CD8-positive, alpha-beta memory T cell (primary cell): ENCODE measurements around the gene FHIT. TPM values are rescaled to one million over a fixed set of nuclear protein-coding genes. Genes with fewer than 3 reads are reported as not detected.

Source experiments
- CTCF ChIA-PET: fragments of 350-600 bp; sonication (Branson Sonifier 250); formaldehyde crosslinking; loops from one replicate; lab custom pipeline; 2021; ENCODE audit warnings: antibody characterized with exemption; lab: Charles Lee
- POLR2A ChIA-PET: fragments of 350-600 bp; sonication (Branson Sonifier 250); formaldehyde crosslinking; loops from one replicate; lab custom pipeline; 2021; ENCODE audit warnings: antibody characterized with exemption; lab: Charles Lee
- DNase-seq, 5 donors: peaks; one replicate each; pipeline versions ENCODE4 v3.0.0 to v3.0.0-alpha.2; 2020 to 2022; ENCODE audit warnings: mixed read lengths in 1 of 5
- H3K27ac ChIP-seq: one replicate; pipeline ENCODE4 v1.7.0; 2013; ENCODE audit warnings: low read depth, mild to moderate bottlenecking, low read length, moderate library complexity
- H3K27me3 ChIP-seq: 2 replicates; pipeline ENCODE4 v1.7.0; 2013; ENCODE audit warnings: low read length, mild to moderate bottlenecking; ENCODE audit not compliant: insufficient read depth, poor library complexity, severe bottlenecking
- H3K36me3 ChIP-seq: 2 replicates; pipeline ENCODE4 v1.7.0; 2013; ENCODE audit warnings: mild to moderate bottlenecking, low read length, moderate library complexity; ENCODE audit not compliant: insufficient read depth
- H3K4me1 ChIP-seq: 2 replicates; pipeline ENCODE4 v1.7.0; 2013; ENCODE audit warnings: mild to moderate bottlenecking, low read length, moderate library complexity; ENCODE audit not compliant: insufficient read depth
- H3K4me3 ChIP-seq: 2 replicates; pipeline ENCODE4 v1.7.0; 2013; ENCODE audit warnings: mild to moderate bottlenecking, low read length
- H3K9me3 ChIP-seq: 2 replicates; pipeline ENCODE4 v1.7.0; 2013; ENCODE audit warnings: mild to moderate bottlenecking, low read length
- H3K27ac Mint-ChIP-seq, 8 donors: one replicate each; pipeline ENCODE4 v1.8.0; 2020 to 2021; ENCODE audit warnings: mixed read lengths in 8 of 8, mild to moderate bottlenecking in 6 of 8, inconsistent platforms in 3 of 8, moderate library complexity in 3 of 8
- H3K27me3 Mint-ChIP-seq, 2 donors: one replicate each; pipeline ENCODE4 v1.8.0; 2020 to 2021; ENCODE audit warnings: mixed read lengths in 2 of 2, mild to moderate bottlenecking in 1 of 2, moderate library complexity in 1 of 2
- H3K36me3 Mint-ChIP-seq, 3 donors: one replicate each; pipeline ENCODE4 v1.8.0; 2020 to 2021; ENCODE audit warnings: mixed read lengths in 3 of 3, inconsistent platforms in 1 of 3, mild to moderate bottlenecking in 1 of 3
- H3K4me1 Mint-ChIP-seq, 3 donors: one replicate each; pipeline ENCODE4 v1.8.0; 2020 to 2021; ENCODE audit warnings: mixed read lengths in 3 of 3, inconsistent platforms in 1 of 3, mild to moderate bottlenecking in 1 of 3
- H3K4me3 Mint-ChIP-seq, 7 donors: one replicate each; pipeline ENCODE4 v1.8.0; 2020 to 2021; ENCODE audit warnings: mixed read lengths in 7 of 7, mild to moderate bottlenecking in 6 of 7, moderate library complexity in 4 of 7, inconsistent platforms in 2 of 7
- H3K9me3 Mint-ChIP-seq, 5 donors: one replicate each; pipeline ENCODE4 v1.8.0; 2020 to 2022; ENCODE audit warnings: mixed read lengths in 5 of 5, mild to moderate bottlenecking in 3 of 5, moderate library complexity in 2 of 5, inconsistent platforms in 1 of 5
- polyA plus RNA-seq: library from polyadenylated mRNA; unstranded; fragments of 300-500 nt; fragmentation: Illumina TruSeq; gene quantifications from one replicate; pipeline ENCODE4 v1.2.3, GENCODE V29; 2021
- total RNA-seq, 2 experiments: library from RNA; stranded (reverse); gene quantifications; one replicate each; pipeline ENCODE4 v1.2.3, GENCODE V29; 2021

FHIT gene
- total and polyA plus RNA-seq, 3 experiments from 2014 or later: 4.1 to 7.4 (median 4.2) TPM

GRCh38 chr3:59882746-59883145 lies 1368.5 kb downstream of the FHIT start:
- DNase-seq: no peak
- H3K9me3 Mint-ChIP-seq: no peaks in the 10 kb centered on the region
- H3K27me3 ChIP-seq: no peaks in the 10 kb centered on the region
- peaks cover 0 to 4% (median 3%) of the 10 kb centered on the region in 3 donors for H3K36me3 Mint-ChIP-seq
- ChIA-PET CTCF (no interaction called here), POLR2A (no interaction called here)
- H3K27ac Mint-ChIP-seq: no peak overlapping the region
- H3K4me3 ChIP-seq: no peak overlapping the region
- H3K36me3 ChIP-seq: no peaks in the 10 kb centered on the region
- H3K4me1 ChIP-seq: peaks cover 63% of the 10 kb centered on the region
- H3K4me3 Mint-ChIP-seq: no peak overlapping the region
- H3K9me3 ChIP-seq: no peaks in the 10 kb centered on the region
- no peak overlapping the region for H3K27ac ChIP-seq
- H3K4me1 Mint-ChIP-seq: peaks cover 22 to 35% (median 23%) of the 10 kb centered on the region in 3 donors
- H3K27me3 Mint-ChIP-seq: no peaks in the 10 kb centered on the region

GRCh38 chr3:59880717-59881116 lies 1370.5 kb downstream of the FHIT start:
- ChIA-PET CTCF (no interaction called here), POLR2A (no interaction called here)
- H3K27ac ChIP-seq: no peak overlapping the region
- no peak for DNase-seq
- no peaks in the 10 kb centered on the region for H3K9me3 ChIP-seq
- Mint-ChIP-seq H3K27me3 (no peaks in the 10 kb centered on the region), H3K9me3 (no peaks in the 10 kb centered on the region), H3K4me1 (peaks cover 14 to 27% (median 15%) of the 10 kb centered on the region in 3 donors), H3K4me3 (no peak overlapping the region), H3K36me3 (peaks cover 0 to 1% (median 0%) of the 10 kb centered on the region in 3 donors), H3K27ac (no peak overlapping the region)
- no peaks in the 10 kb centered on the region for H3K27me3 ChIP-seq
- no peaks in the 10 kb centered on the region for H3K36me3 ChIP-seq
- H3K4me3 ChIP-seq: no peak overlapping the region
- peaks cover 51% of the 10 kb centered on the region for H3K4me1 ChIP-seq

GRCh38 chr3:59879031-59879581 lies 1372.1 kb downstream of the FHIT start:
- H3K4me3 ChIP-seq: no peak overlapping the region
- H3K4me1 Mint-ChIP-seq: peaks cover 0 to 13% (median 2%) of the 10 kb centered on the region in 3 donors
- H3K27ac ChIP-seq: no peak overlapping the region
- H3K4me3 Mint-ChIP-seq: no peak overlapping the region
- no peaks in the 10 kb centered on the region for H3K9me3 Mint-ChIP-seq
- peaks cover 35% of the 10 kb centered on the region for H3K4me1 ChIP-seq
- no peaks in the 10 kb centered on the region for H3K27me3 ChIP-seq
- peaks cover 0 to 2% (median 0%) of the 10 kb centered on the region in 3 donors for H3K36me3 Mint-ChIP-seq
- peak overlapping the region in 1 of 8 donors; percentile 8 for H3K27ac Mint-ChIP-seq
- no peaks in the 10 kb centered on the region for H3K9me3 ChIP-seq
- ChIA-PET CTCF (no interaction called here), POLR2A (no interaction called here)
- H3K27me3 Mint-ChIP-seq: peaks cover 0 to 3% of the 10 kb centered on the region in 2 donors
- DNase-seq: no peak
- H3K36me3 ChIP-seq: no peaks in the 10 kb centered on the region

- H3K4me1 Mint-ChIP-seq: peaks cover 2 to 22% (median 3%) of the 10 kb centered on the region in 3 donors
- POLR2A ChIA-PET: no interaction called here
- Histone ChIP-seq H3K36me3 (no peaks in the 10 kb centered on the region), H3K9me3 (no peaks in the 10 kb centered on the region), H3K27me3 (no peaks in the 10 kb centered on the region), H3K4me3 (no peak overlapping the region), H3K4me1 (peaks cover 35% of the 10 kb centered on the region), H3K27ac (no peak overlapping the region)
- H3K9me3 Mint-ChIP-seq: no peaks in the 10 kb centered on the region
- H3K27ac Mint-ChIP-seq: no peak overlapping the region
- H3K27me3 Mint-ChIP-seq: peaks cover 0 to 4% of the 10 kb centered on the region in 2 donors
- peaks cover 0 to 12% (median under 1%) of the 10 kb centered on the region in 3 donors for H3K36me3 Mint-ChIP-seq
- no peak overlapping the region for H3K4me3 Mint-ChIP-seq
- CTCF ChIA-PET: interaction anchor here (0.7 kb wide), 1 partner anchor 20 kb away, joined by 3 read pairs; no protein-coding TSS in a partner anchor
- no peak for DNase-seq
Measured at GRCh38 chr3:59878038-59878427, 1373.2 kb downstream of the FHIT start.

GRCh38 chr3:59877263-59878037 lies 1373.8 kb downstream of the FHIT start:
- CTCF ChIA-PET: interaction anchor here (0.7 kb wide), 1 partner anchor 20 kb away, joined by 3 read pairs; no protein-coding TSS in a partner anchor
- H3K27ac Mint-ChIP-seq: no peak overlapping the region
- POLR2A ChIA-PET: no interaction called here

DNA sequence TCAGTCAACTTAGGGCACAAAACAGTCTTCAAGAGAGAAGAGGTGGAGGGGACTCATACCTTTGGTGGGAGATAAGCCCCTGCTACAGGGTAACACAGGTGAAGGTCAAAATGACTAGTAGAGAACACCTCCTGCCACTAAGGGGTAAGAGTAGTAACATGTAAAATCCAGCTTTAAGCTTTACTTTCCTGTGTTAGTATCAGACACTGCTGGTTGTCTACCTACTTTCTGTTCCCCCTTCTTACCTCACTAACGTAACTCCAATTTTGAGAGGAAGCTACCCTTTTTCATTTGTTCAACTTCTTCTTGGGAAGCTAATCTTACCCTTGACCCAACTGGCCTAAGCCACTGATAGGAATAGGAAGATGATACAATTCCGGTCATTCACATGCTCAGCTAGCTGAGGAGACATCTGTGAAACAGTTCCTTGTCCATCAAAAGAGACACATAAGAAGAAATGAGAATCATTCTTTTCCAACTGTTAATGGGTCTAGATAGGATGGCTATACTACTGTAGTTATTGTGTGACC lies 1374.7 kb downstream of the FHIT start:
- ChIA-PET CTCF (no interaction called here), POLR2A (no interaction called here)
- peaks cover 2 to 22% (median 3%) of the 10 kb centered on the region in 3 donors for H3K4me1 Mint-ChIP-seq

More at GRCh38 chr3:59877263-59878037, 1373.8 kb downstream of the FHIT start:
- Histone ChIP-seq H3K27ac (no peak overlapping the region), H3K4me1 (peaks cover 35% of the 10 kb centered on the region), H3K4me3 (no peak overlapping the region), H3K36me3 (no peaks in the 10 kb centered on the region), H3K9me3 (no peaks in the 10 kb centered on the region), H3K27me3 (no peaks in the 10 kb centered on the region)
- Mint-ChIP-seq H3K4me3 (no peak overlapping the region), H3K4me1 (peaks cover 2 to 22% (median 3%) of the 10 kb centered on the region in 3 donors), H3K36me3 (peaks cover 0 to 16% (median 2%) of the 10 kb centered on the region in 3 donors), H3K27me3 (peaks cover 0 to 4% of the 10 kb centered on the region in 2 donors), H3K9me3 (no peaks in the 10 kb centered on the region)
- DNase-seq: no peak

GRCh38 chr3:59873576-59874230 lies 1377.5 kb downstream of the FHIT start:
- Mint-ChIP-seq H3K36me3 (peaks cover 0 to 28% (median 2%) of the 10 kb centered on the region in 3 donors), H3K4me1 (peaks cover 2 to 19% (median 8%) of the 10 kb centered on the region in 3 donors), H3K4me3 (peak overlapping the region in 1 of 7 donors; percentile 11), H3K9me3 (no peaks in the 10 kb centered on the region), H3K27ac (no peak overlapping the region), H3K27me3 (peaks cover 4% of the 10 kb centered on the region in 2 donors)
- ChIA-PET CTCF (interaction anchor here (1.1 to 1.2 kb wide), 2 partner anchors 16 to 662 kb away, joined by 3 read pairs; no protein-coding TSS in a partner anchor), POLR2A (no interaction called here)
- Histone ChIP-seq H3K27ac (no peak overlapping the region), H3K36me3 (no peaks in the 10 kb centered on the region), H3K27me3 (no peaks in the 10 kb centered on the region), H3K4me1 (peaks cover 27% of the 10 kb centered on the region), H3K4me3 (no peak overlapping the region), H3K9me3 (no peaks in the 10 kb centered on the region)
- no peak for DNase-seq

More for the DNA sequence above, 1374.7 kb downstream of the FHIT start:
- Mint-ChIP-seq H3K27me3 (peaks cover 0 to 4% of the 10 kb centered on the region in 2 donors), H3K36me3 (peaks cover 0 to 24% (median 2%) of the 10 kb centered on the region in 3 donors), H3K27ac (no peak overlapping the region), H3K4me3 (no peak overlapping the region), H3K9me3 (no peaks in the 10 kb centered on the region)
- no peaks in the 10 kb centered on the region for H3K36me3 ChIP-seq
- H3K4me3 ChIP-seq: no peak overlapping the region
- no peaks in the 10 kb centered on the region for H3K9me3 ChIP-seq
- H3K4me1 ChIP-seq: peaks cover 37% of the 10 kb centered on the region
- H3K27me3 ChIP-seq: no peaks in the 10 kb centered on the region
- DNase-seq: no peak
- H3K27ac ChIP-seq: no peak overlapping the region
